HepG2 (cell line): Measurements from ENCODE around the gene KRT81. TPM values are rescaled to one million over a fixed set of nuclear protein-coding genes. Genes with fewer than 3 reads are reported as not detected.

Experiments
- ATAC-seq: fragments of 200-7000 bp; cut with Tn5 transposase; 3 replicates; pipeline ENCODE4 v1.9.1; 2020; ENCODE audit warnings: mild to moderate bottlenecking, moderate library complexity
- BruUV-seq: library from RNA; stranded (reverse); fragments of 400-500 nt; replicated peaks from 2 replicates; lab custom pipeline; 2021; lab: Mats Ljungman, UMichigan
- CTCF ChIA-PET: fragments of 300-600 bp; formaldehyde crosslinking; extraction: SDS; loops from one replicate; lab custom pipeline; 2021; ENCODE audit warnings: low total read pairs, inconsistent platforms, low intra/inter-chr PET ratio; lab: Yijun Ruan, JAX
- POLR2A ChIA-PET: fragments of 350-600 bp; sonication (Branson Sonifier 250); formaldehyde crosslinking; loops from one replicate; lab custom pipeline; 2020; ENCODE audit warnings: antibody characterized with exemption, inconsistent platforms; lab: Yijun Ruan, JAX
- DNase-seq: peaks from one replicate; pipeline ENCODE4 v3.0.0-alpha.2; 2015; ENCODE audit warnings: low spot score
- FAIRE-seq: peaks from 3 replicates; lab custom pipeline; 2011; peaks lifted over from hg19 to GRCh38; lab: Jason Lieb, UNC
- H2AFZ ChIP-seq: one replicate; pipeline ENCODE4 v1.6.1; 2011; ENCODE audit warnings: low read length, inconsistent platforms
- H3K27ac ChIP-seq: fragments of 300-600 bp; 3 replicates; pipeline ENCODE4 v1.8.0; 2011; ENCODE audit warnings: mixed run types, mild to moderate bottlenecking, mixed read lengths, low read length, inconsistent platforms; ENCODE audit not compliant: insufficient read depth; ENCODE audit errors: extremely low read length
- H3K27me3 ChIP-seq, 2 experiments: fragments of 200-600 bp in 1 of 2; 2 replicates in 1 of 2; 3 replicates in 1 of 2; pipeline versions ENCODE4 v1.6.0 to v1.8.0; 2011; ENCODE audit warnings: low read length in 2 of 2, mild to moderate bottlenecking in 2 of 2, moderate library complexity in 2 of 2, inconsistent platforms in 1 of 2; ENCODE audit not compliant: insufficient read depth in 2 of 2, control insufficient read depth in 1 of 2
- H3K36me3 ChIP-seq, 2 experiments: fragments of 200-600 bp in 1 of 2; replicated peaks in 1 of 2; 2 replicates in 1 of 2; 3 replicates in 1 of 2; pipeline versions ENCODE4 v1.5.1 to v1.8.0; 2011; ENCODE audit warnings: low read length in 2 of 2, inconsistent platforms in 1 of 2; ENCODE audit not compliant: insufficient read depth in 2 of 2, control insufficient read depth in 1 of 2
- H3K4me1 ChIP-seq: 2 replicates; pipeline ENCODE4 v1.5.1; 2012; ENCODE audit warnings: low read length, inconsistent platforms; ENCODE audit not compliant: insufficient read depth
- H3K4me2 ChIP-seq: 2 replicates; pipeline ENCODE4 v1.6.0; 2011; ENCODE audit warnings: low read depth, low read length, inconsistent platforms
- H3K4me3 ChIP-seq, 3 experiments: fragments of 200-600 bp in 1 of 3; sonication (generic), shearing (Covaris generic) in 1 of 3; replicated peaks in 1 of 3; 2 replicates each; pipeline ENCODE4 v1.5.1; 2011 to 2016; ENCODE audit warnings: low read length in 3 of 3, inconsistent platforms in 2 of 3, low read depth in 2 of 3, mild to moderate bottlenecking in 2 of 3, control low read depth in 1 of 3, mixed read lengths in 1 of 3; ENCODE audit not compliant: insufficient read depth in 1 of 3
- H3K79me2 ChIP-seq: one replicate; pipeline ENCODE4 v1.6.1; 2011; ENCODE audit warnings: low read length, inconsistent platforms; ENCODE audit not compliant: insufficient read depth
- H3K9ac ChIP-seq: 2 replicates; pipeline ENCODE4 v1.6.0; 2011; ENCODE audit warnings: mild to moderate bottlenecking, low read depth, low read length, inconsistent platforms; ENCODE audit not compliant: insufficient read depth
- H3K9me3 ChIP-seq: 2 replicates; pipeline ENCODE4 v1.5.1; 2012; ENCODE audit warnings: mild to moderate bottlenecking, low read length
- H4K20me1 ChIP-seq: 2 replicates; pipeline ENCODE4 v1.6.0; 2011; ENCODE audit warnings: inconsistent platforms, mild to moderate bottlenecking, low read length, moderate library complexity; ENCODE audit not compliant: insufficient read depth
- BORCS8-MEF2B ChIP-seq: sonication (generic); formaldehyde crosslinking; IDR thresholded peaks from 2 replicates; pipeline ENCODE4 v1.8.0; 2022; ENCODE audit warnings: mild to moderate bottlenecking, missing genetic modification reagents
- FOSL2 ChIP-seq: sonication (generic); formaldehyde crosslinking; IDR thresholded peaks from 2 replicates; pipeline ENCODE4 v1.4.0; 2020; ENCODE audit warnings: missing genetic modification reagents
- FOXK1 ChIP-seq: sonication (generic); formaldehyde crosslinking; IDR thresholded peaks from 2 replicates; pipeline ENCODE4 v1.4.0; 2020; ENCODE audit warnings: low read depth, missing genetic modification reagents, borderline replicate concordance
- KDM2A ChIP-seq: sonication (generic); formaldehyde crosslinking; IDR thresholded peaks from 2 replicates; pipeline ENCODE4 v1.4.0; 2020; ENCODE audit warnings: low read depth, missing genetic modification reagents, borderline replicate concordance
- MEIS2 ChIP-seq: sonication (generic); formaldehyde crosslinking; IDR thresholded peaks from 2 replicates; pipeline ENCODE4 v1.9.0; 2021; ENCODE audit warnings: mild to moderate bottlenecking, missing genetic modification reagents
- ZNF564 ChIP-seq: sonication (generic); formaldehyde crosslinking; IDR thresholded peaks from 2 replicates; pipeline ENCODE4 v1.8.1; 2023; ENCODE audit warnings: mild to moderate bottlenecking, missing genetic modification reagents
- WGBS: methylation state at CpG from one replicate; pipeline ENCODE4 v1.1.6; 2017; ENCODE audit warnings: low lambda C conversion rate; 5-methylcytosine and 5-hydroxymethylcytosine counted together
- in situ Hi-C: cut with HindIII; loops from 2 replicates; pipeline ENCODE4 v1.10.0; 2017; ENCODE audit warnings: low pct_unique_long_range_greater_than_20kb; ENCODE audit not compliant: extremely low pct_ligation_motif_present
- intact Hi-C: fragments of 100-400 bp; cut with micrococcal nuclease; formaldehyde crosslinking; loops from one replicate; pipeline ENCODE4 v1.10.0; 2022; ENCODE audit not compliant: unreplicated experiment
- polyA plus RNA-seq, 8 experiments: library from polyadenylated mRNA; depleted of rRNA in 3 of 8; stranded (reverse) in 7 of 8; unstranded in 1 of 8; fragments of >200 nt; fragmentation: Illumina TruSeq in 4 of 8; extraction: Trizol in 4 of 8; gene quantifications; 2 replicates each; pipeline versions ENCODE4 v1.2.1 to v1.2.3, GENCODE V29; 2011 to 2016; ENCODE audit warnings: low read depth in 4 of 8, missing spikeins in 1 of 8, mixed read lengths in 1 of 8; ENCODE audit not compliant: insufficient read depth in 1 of 8
- total RNA-seq, 5 experiments: library from RNA; depleted of rRNA; stranded (reverse); fragments of >200 nt; fragmentation: Illumina TruSeq; extraction: Trizol; gene quantifications; 2 replicates each; pipeline ENCODE4 v1.2.3, GENCODE V29; 2016; ENCODE audit warnings: low read depth in 1 of 5
- TF ChIP-seq, protein P1 (sequence below): sonication (generic); formaldehyde crosslinking; conservative IDR thresholded peaks from 2 replicates; pipeline ENCODE4 v1.4.0; 2020; ENCODE audit warnings: missing genetic modification reagents

The KRT81 gene
- total and polyA plus RNA-seq, 2 of the 13 experiments (the other 11 are each of a cell fraction or from before 2014, with no cell fraction given): not detected

- TF ChIP-seq, protein P1, sequence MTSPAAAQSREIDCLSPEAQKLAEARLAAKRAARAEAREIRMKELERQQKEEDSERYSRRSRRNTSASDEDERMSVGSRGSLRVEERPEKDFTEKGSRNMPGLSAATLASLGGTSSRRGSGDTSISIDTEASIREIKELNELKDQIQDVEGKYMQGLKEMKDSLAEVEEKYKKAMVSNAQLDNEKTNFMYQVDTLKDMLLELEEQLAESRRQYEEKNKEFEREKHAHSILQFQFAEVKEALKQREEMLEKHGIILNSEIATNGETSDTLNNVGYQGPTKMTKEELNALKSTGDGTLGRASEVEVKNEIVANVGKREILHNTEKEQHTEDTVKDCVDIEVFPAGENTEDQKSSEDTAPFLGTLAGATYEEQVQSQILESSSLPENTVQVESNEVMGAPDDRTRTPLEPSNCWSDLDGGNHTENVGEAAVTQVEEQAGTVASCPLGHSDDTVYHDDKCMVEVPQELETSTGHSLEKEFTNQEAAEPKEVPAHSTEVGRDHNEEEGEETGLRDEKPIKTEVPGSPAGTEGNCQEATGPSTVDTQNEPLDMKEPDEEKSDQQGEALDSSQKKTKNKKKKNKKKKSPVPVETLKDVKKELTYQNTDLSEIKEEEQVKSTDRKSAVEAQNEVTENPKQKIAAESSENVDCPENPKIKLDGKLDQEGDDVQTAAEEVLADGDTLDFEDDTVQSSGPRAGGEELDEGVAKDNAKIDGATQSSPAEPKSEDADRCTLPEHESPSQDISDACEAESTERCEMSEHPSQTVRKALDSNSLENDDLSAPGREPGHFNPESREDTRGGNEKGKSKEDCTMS (CRISPR knock-in tag): no peak
- TF ChIP-seq MEIS2 (CRISPR knock-in tag): no peak
- TF ChIP-seq ZNF564 (CRISPR knock-in tag): no peak
- TF ChIP-seq FOXK1 (CRISPR knock-in tag): no peak
These were observed 46.7 kb downstream of the KRT81 start (continued) for GRCh38 chr12:52244615-52244994.

DNA sequence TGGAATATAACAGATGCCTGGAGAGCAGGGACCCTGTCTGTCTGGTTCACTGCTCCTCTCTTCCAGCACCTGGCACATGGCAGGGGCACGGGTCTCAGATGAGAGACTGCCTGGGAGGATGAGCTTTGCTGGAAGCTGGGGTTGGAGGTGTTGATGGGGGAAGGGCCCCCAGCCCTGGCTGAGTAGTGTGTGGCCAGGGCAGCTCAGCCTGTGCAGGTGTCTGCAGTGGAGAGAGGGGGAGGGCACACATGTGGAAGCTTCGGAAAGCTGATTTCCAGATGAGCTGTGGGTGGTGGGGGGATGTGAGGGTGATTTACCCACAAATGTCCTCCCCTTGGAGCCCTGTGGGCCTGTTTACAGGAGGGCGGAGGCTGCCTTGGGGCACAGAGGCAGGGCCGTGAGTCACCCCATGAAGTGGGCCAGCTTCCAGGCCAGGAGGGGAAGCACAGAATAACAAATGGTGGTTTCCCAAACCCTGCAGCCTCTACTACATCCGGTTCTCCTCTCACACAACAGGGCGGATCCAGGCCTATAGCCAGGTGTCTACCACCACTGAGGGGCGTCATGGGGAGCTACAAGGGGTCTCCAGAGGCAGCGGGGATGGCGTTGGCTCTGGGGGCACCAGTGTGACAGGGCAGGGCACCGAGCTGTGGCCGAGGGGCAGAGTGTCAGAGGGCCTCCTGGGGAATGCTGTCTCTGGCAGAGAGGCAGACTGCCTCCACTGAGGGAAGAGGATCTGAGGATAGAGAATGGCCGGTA, 47.3 kb downstream of the KRT81 start:
- 5% methylated on average over 8 of the region's 12 CpGs for WGBS
- H3K79me2 ChIP-seq: no peaks in the 10 kb centered on the region
- FAIRE-seq (no peak), DNase-seq (peak; percentile 13), ATAC-seq (no peak; the same call in 2 of the 3 replicates)
- no peak overlapping the region for H3K4me3 ChIP-seq
- peaks cover 4 to 47% of the 10 kb centered on the region in 2 experiments; a peak in 4 of 5 replicates for H3K27me3 ChIP-seq
- TF ChIP-seq KDM2A (CRISPR knock-in tag) (no peak), FOSL2 (CRISPR knock-in tag) (peak; percentile 60), BORCS8-MEF2B (CRISPR knock-in tag) (no peak)
- no peaks in the 10 kb centered on the region for H3K9me3 ChIP-seq
- in situ Hi-C loops (no loop called here), intact Hi-C loops (no loop called here)
- no TSS peak for BruUV-seq
- H3K4me2 ChIP-seq: no peak overlapping the region; the same call in 1 of the 2 replicates
- peaks cover 20% of the 10 kb centered on the region for H3K4me1 ChIP-seq
- no peaks in the 10 kb centered on the region for H3K36me3 ChIP-seq
- H3K27ac ChIP-seq: no peak overlapping the region
- CTCF ChIA-PET: no interaction called here
- H4K20me1 ChIP-seq: 0 out of 2 replicates have a peak, but pooled peaks cover 2% of the 10 kb centered on the region
- POLR2A ChIA-PET: no interaction called here
- H2AFZ ChIP-seq: no peak overlapping the region
- no peak overlapping the region for H3K9ac ChIP-seq
